ENCODE data around the gene CARD14. TPM values are rescaled to one million over a fixed set of nuclear protein-coding genes. Genes with fewer than 3 reads are reported as not detected.

CARD14 gene
- total and polyA plus RNA-seq, 10 donors = 0.63 to 4.8 (median 1.3) TPM

DNA sequence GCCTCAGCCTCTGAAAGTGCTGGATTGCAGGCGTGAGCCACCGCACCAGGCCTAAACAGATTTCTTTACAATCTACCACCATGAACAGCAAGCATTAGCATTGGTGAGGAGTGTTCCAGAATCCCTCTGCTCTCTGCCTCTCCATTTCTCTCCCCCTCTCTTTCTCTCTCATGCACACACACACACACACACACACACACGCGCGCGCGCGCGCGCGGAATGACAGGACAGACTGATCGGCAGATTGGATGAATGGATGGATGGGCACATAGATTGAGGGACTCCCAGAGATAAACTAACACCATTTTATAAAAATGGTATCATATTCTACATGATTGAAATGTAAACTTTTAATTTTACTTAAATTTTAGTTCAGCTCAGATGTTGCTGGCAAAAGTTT lies 3.3 kb downstream of the CARD14 start:
- no peaks in the 10 kb centered on the region for H3K4me1 ChIP-seq
- TF ChIP-seq, protein P1, sequence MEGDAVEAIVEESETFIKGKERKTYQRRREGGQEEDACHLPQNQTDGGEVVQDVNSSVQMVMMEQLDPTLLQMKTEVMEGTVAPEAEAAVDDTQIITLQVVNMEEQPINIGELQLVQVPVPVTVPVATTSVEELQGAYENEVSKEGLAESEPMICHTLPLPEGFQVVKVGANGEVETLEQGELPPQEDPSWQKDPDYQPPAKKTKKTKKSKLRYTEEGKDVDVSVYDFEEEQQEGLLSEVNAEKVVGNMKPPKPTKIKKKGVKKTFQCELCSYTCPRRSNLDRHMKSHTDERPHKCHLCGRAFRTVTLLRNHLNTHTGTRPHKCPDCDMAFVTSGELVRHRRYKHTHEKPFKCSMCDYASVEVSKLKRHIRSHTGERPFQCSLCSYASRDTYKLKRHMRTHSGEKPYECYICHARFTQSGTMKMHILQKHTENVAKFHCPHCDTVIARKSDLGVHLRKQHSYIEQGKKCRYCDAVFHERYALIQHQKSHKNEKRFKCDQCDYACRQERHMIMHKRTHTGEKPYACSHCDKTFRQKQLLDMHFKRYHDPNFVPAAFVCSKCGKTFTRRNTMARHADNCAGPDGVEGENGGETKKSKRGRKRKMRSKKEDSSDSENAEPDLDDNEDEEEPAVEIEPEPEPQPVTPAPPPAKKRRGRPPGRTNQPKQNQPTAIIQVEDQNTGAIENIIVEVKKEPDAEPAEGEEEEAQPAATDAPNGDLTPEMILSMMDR (IDR thresholded peaks at IDR 0.05 in 8 of 11, conservative IDR thresholded peaks at IDR 0.05 in 3 of 11) = no peak
- TF ChIP-seq POLR2A (IDR thresholded peaks at IDR 0.05) (no peak), POLR2AphosphoS5 (IDR thresholded peaks at IDR 0.05) (no peak)
- H3K36me3 ChIP-seq = no peaks in the 10 kb centered on the region
- 75 to 98% (median 88%) methylated on average over 12 of the region's 12 CpGs for WGBS, 5 donors
- intact Hi-C loops (cut with DNase I; ENCODE audit: low total_unique reads) = no loop called here
- DNase-seq = no peak
- H3K27ac ChIP-seq = no peak overlapping the region
- H3K9me3 ChIP-seq = no peaks in the 10 kb centered on the region
- no peak overlapping the region for H3K4me3 ChIP-seq
- no peaks in the 10 kb centered on the region for H3K27me3 ChIP-seq (replicated peaks in 1 of 7)

DNA sequence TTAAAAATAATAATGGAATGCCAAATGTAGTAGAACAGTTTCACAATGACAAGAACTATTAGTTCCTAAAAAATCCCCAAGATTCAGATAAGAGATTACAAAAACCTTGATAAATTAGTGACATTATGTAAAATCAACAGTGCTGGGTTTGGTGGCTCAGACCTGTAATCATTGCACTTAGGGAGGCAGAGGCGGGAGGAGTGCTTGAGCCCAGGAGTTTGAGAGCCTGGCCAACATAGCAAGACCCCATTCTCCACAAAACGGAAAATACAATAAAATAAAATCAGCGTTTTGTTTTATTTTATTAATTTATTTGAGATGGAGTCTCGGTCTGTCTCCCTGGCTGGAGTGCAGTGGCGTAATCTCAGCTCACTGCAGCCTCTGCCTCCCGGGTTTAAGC lies 4.1 kb downstream of the CARD14 start:
- 89 to 97% (median 95%) methylated on average over 6 of the region's 6 CpGs for WGBS, 5 donors
- intact Hi-C loops (cut with DNase I; ENCODE audit: low total_unique reads) = no loop called here
- no peaks in the 10 kb centered on the region for H3K9me3 ChIP-seq
- H3K4me1 ChIP-seq = no peaks in the 10 kb centered on the region
- H3K4me3 ChIP-seq = no peak overlapping the region
- H3K36me3 ChIP-seq = no peaks in the 10 kb centered on the region
- no peak overlapping the region for H3K27ac ChIP-seq
- no peak for DNase-seq
- no peaks in the 10 kb centered on the region for H3K27me3 ChIP-seq (replicated peaks in 1 of 7)
- TF ChIP-seq, protein P1 (IDR thresholded peaks at IDR 0.05 in 8 of 11, conservative IDR thresholded peaks at IDR 0.05 in 3 of 11) = no peak
- TF ChIP-seq POLR2AphosphoS5 (IDR thresholded peaks at IDR 0.05) (no peak), POLR2A (IDR thresholded peaks at IDR 0.05) (no peak)

DNA sequence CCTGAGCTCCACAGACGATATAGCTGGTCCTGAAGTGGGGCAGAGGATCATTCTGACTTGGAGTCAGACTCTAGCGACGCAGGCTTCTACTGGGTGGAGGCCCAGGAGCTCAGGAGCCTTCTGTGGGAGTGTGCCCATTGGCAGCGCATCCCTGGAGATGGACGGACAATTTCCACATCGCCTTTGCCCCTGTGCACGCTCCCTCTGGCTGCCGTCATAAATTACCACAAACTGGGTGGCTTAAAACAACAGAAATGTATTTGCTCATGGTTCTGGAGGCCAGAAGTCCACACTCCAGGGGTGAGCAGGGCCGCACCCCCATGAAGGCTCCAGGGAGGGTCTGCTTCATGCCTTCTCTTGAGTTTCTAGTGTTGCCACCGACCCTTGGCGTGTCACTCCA lies 6.9 kb downstream of the CARD14 start:
- Histone ChIP-seq H3K27ac (no peak overlapping the region), H3K27me3 (replicated peaks in 1 of 7) (peaks cover 0 to 5% (median 0%) of the 10 kb centered on the region in 7 donors), H3K9me3 (no peaks in the 10 kb centered on the region), H3K36me3 (no peaks in the 10 kb centered on the region), H3K4me3 (no peak overlapping the region), H3K4me1 (no peaks in the 10 kb centered on the region)
- TF ChIP-seq POLR2A (IDR thresholded peaks at IDR 0.05) (no peak), POLR2AphosphoS5 (IDR thresholded peaks at IDR 0.05) (no peak)
- TF ChIP-seq, protein P1 (IDR thresholded peaks at IDR 0.05 in 8 of 11, conservative IDR thresholded peaks at IDR 0.05 in 3 of 11) = no peak
- 88 to 95% (median 92%) methylated on average over 11 of the region's 11 CpGs for WGBS, 5 donors
- no peak for DNase-seq
- intact Hi-C loops (cut with DNase I; ENCODE audit: low total_unique reads) = no loop called here

DNA sequence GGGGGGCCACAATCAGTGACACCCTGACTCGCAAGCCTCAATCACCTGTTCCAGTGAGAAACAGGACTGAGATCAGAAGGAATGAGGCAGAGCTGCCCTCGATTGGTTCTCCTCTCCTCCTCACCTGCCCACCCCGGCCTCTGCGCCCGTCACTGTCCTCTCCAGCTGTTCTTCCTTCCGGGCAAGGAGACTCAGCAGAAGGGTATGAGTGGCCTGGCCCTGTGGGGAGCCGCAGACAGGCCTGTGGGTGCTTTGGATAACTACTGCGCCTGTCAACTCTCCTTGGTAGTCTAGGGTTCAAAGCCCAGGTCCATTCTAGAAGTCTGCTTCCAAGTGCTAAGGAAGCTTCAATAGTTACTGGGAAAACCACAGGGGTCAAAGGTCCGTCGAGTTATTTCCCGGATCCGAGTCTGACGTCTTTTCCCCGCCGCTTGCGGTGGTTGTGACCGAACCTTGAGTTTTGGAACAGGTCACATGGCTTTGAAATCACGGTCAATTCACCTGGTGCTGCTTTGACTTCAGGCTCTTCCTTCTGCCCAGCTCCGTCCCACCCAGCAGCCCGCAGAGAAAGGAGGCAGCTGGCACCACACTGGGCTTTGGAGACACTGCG lies 8.3 kb downstream of the CARD14 start:
- Histone ChIP-seq H3K4me1 (no peaks in the 10 kb centered on the region), H3K4me3 (no peak overlapping the region), H3K36me3 (no peaks in the 10 kb centered on the region), H3K9me3 (no peaks in the 10 kb centered on the region), H3K27me3 (replicated peaks in 1 of 7) (peaks cover 0 to 5% (median 0%) of the 10 kb centered on the region in 7 donors), H3K27ac (no peak overlapping the region)
- intact Hi-C loops (cut with DNase I; ENCODE audit: low total_unique reads) = no loop called here
- no peak for DNase-seq
- TF ChIP-seq POLR2AphosphoS5 (IDR thresholded peaks at IDR 0.05) (no peak), POLR2A (IDR thresholded peaks at IDR 0.05) (no peak)
- TF ChIP-seq, protein P1 (IDR thresholded peaks at IDR 0.05 in 8 of 11, conservative IDR thresholded peaks at IDR 0.05 in 3 of 11) = no peak
- 76 to 83% (median 79%) methylated on average over 21 of the region's 21 CpGs for WGBS, 5 donors
